HG02610 (cell line): ENCODE measurements around the gene SLA2.
"Not testable (repeated sequence)": the region's sequence is repeated elsewhere in the genome, so short reads cannot be mapped to it uniquely, and the experiment has no call there.

Experiments used
- ATAC-seq: cut with Tn5 transposase; IDR thresholded peaks from one replicate; pipeline ENCODE4 v1.9.1; 2021; ENCODE audit warnings: mild to moderate bottlenecking, moderate library complexity; ENCODE audit not compliant: unreplicated experiment

SLA2 gene

GRCh38 chr20:36611625-36612024, 34.4 kb downstream of the SLA2 start:
- no peak for ATAC-seq

GRCh38 chr20:36608388-36608728, 37.6 kb downstream of the SLA2 start:
- ATAC-seq: not testable (repeated sequence)

DNA sequence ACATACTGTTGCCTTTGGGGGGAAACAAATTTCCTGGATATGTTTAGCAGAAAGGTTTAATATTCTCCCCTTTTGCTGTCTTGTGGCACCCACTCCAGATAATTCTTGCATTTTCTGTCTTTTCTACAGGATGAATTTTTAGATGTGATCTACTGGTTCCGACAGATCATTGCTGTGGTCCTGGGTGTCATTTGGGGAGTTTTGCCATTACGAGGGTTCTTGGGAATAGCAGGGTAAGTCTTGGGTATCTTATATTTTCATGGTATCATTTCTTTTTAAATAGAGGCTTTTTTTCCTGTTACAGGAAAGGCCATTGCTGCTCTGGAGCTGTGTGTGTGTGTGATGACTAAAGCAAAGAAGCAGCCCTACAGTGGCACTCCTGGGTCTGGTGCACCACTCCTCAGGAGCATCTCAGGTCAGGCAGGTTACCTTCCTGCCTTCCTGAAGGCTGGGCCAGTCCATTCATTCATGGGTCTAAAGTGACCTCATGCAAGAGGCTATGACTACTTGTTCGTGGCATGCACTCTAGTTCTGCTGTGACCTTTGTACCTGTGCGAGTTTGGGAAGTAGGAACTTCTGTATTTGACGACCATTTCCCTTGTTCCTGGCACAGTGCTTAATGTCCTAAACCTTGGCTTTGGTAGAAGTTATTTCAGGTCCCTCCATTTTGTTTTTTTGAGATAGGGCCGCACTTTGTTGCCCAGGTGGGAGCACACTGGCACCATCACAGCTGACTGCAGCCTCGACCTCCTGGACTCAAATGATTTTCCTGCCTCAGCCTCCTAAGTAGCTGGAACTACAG, 38.2 kb downstream of the SLA2 start:
- ATAC-seq: no peak

DNA sequence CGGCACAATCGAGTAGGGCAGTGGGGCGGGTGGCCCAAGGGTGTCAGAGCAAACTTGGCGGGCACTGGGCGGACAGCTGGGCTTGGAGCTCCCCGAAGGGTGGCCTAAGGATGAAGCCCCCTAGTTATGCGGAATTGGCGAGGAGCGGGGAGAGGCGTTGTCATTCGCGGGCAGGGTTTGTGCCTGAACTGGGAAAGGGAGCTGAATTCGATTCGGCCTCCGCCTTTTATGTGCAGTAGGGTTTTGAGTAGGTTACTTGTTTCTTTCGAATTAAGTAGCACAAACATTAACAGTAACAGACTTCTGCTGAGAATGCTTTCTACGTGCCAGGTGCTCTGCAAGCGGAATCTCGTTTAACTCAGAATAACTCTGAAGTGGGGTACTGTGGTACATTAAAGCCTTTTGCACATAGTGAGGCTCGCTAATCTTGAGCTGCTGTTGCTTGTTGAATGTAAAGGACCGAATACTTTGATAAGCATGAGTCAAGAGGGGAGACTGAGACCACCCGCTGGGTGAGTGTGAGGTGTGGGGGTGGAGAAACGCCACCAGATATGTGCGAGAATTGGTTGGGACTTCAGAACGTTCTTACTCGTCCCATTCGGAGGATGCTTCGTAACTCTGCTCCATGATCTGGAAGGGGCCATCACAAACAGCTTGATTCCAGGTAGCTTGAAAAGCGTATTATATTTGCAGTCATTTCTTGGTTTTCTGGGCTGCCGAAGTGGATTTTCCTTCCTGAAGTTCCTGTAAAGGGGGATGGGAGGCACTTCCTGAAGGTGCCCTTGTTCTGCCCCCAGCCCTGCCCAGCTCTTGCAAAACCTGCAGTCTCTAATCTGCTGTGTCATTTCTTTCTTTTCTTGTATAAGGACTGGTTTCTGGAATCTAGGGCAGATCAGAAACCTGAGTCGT, 39.6 kb downstream of the SLA2 start:
- no peak for ATAC-seq

DNA sequence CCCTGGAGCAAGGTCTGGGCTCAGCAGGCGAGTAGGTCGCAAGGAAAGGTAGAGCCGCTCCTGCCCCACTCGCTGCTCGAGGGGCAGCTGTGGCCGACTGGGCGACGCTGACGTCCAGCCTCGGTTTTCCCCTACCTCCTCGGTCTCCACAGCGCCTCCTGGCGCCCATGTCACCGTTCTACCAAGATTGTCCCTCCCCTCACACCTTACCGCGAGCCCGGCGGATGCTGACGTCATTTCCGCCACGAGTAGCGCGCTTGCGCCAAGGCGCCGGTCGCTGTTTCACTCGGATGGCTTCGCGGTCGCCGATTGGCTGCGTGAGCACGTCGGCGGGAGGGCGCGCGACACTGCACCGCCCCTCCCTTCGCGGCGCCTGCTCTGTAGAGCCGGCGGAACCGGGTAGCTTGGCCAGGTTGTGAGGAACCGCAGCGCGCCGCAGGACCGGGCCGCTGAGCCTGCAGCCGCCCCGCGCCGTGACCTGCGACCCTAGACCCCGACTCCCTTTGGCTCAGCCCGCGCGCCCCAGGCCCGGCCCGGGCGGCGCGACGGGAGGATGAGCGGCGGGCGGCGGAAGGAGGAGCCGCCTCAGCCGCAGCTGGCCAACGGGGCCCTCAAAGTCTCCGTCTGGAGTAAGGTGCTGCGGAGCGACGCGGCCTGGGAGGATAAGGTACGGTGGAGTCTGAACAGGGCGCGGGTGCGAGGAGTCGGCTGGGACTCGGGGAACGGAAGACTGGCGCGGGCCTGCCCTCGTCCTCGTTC, 40.4 kb downstream of the SLA2 start, which contains the start of gene RAB5IF:
TSS of gene RAB5IF (plus strand) at position 381 of the 759 bp plus-strand sequence. CDS start at position 554, 173 bp downstream.
- ATAC-seq: peak; percentile 87

DNA sequence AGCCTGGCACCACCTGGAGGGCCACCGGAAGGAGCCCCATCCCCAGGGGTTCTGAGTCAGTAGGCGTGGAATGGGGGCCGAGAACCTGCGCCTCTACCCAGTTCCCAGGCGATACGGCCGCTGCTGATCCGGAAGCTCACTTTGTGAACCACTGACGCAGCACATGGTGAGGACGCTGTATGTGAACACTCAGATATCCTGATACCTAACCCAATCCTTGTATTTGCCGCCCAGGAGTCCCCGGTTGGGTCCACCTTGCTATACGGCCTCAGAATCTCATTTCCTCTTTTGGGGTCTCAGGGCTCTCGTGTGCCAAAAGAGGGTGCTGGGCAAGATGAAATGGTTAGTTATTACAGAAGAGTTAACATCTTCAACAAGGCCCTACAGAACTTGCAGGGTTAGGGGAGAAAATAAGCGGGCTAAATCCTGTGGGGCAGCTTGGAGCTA, 41.0 kb downstream of the SLA2 start:
- ATAC-seq: peak; percentile 27

DNA sequence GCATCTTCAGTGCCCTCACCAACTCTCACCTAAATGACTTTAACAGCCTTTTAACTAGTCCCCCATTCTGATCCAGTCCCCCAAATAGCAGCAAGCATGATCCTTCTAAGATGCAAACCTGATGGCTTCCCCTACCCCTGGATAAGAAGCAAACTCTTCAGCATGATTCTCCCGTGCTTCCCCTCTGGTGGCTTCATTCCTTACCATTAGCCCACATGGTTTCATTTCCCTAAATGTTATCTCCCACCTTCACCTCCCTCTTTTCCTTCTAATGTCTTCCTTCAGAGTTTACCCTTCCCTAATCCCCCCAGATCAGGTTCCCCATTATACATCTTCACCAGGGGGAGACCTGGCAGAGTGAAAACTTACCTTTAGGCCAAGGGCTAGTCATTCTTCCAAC, 44.5 kb downstream of the SLA2 start:
- no peak for ATAC-seq

DNA sequence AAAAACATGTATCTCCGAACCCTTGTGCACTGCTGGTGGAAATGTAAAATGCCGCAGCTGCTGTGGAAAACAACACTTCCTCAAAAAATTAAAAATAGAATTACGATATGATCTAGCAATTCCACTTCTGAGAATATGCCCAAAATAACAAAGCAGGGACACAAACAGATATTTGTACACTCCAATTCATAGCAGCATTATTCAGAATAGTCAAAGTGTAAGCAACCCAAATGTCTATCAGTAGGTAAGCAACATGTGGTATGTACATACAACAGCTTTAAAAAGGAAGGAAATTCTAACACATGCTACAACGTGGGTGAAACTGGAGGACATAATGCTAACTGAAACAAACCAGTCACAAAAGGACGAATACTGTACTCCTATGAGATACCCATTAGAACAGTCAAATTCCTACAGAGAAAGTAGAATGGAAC, 46.1 kb downstream of the SLA2 start:
- ATAC-seq: no peak

DNA sequence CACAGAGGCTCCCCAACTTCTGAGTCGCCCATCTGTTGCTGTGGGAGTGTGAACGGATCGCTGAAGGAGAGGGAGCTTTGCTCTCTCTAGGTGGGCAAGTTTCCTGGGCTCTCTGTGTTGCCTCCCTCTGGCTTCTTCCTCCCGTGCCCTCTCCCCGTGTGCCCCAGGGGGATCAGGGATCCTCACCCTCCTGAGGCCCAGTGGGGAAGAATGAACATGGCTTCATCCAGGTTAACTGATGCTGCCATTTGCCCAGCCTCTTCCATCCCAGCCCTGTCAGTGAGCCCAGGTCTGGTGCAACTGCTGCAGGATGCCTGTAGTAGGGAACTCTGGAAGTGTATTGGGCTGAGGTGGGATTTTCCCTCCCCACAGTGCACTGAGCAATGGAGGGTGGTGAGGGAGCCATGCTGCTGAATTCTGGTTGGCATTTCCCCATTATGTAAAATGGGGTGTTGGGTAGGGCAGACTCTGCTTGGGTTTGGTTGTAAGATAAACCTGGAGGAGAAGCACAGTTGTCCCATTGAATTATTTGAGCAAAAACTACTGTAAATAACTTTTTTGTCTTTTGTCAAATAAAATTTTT, 52.6 kb downstream of the SLA2 start:
- ATAC-seq: no peak

DNA sequence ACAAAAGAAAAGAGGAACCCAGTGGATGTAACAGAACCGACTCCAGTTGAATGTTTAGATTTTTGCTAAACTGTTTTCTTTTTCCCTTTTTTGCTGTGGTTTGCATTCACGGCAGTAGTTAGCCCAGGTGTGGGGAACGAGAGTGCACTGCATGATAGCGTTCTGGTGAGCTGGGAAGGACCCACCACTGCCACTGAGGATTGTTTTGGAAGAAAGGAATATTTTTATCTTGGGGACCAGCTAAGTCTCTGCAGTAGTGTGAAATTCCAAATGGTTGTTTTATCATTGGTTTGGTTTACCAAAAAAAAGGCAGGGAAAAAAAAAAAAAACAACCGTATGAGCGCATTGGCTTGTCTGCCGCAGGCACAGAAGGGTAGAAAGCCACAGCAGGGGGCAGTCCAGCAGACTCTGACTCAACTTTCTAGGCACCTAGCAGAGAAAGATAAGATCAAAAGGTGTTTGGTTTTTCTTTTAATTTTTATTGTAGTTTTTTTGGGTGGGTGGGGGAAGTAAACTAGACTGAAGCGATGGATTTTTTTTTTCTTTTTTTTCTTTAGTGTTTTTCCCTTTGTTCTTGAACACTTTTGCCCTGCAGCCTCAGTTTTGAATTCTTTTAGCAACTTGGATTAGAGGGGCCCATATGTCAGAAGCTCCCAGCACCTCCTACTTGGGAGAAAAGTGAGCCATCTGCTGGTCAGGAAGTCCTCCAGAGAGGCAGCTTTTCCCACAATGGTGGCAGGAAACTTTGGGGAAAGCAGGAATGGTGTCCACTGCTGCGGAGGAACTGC, 53.9 kb downstream of the SLA2 start:
- ATAC-seq: no peak

DNA sequence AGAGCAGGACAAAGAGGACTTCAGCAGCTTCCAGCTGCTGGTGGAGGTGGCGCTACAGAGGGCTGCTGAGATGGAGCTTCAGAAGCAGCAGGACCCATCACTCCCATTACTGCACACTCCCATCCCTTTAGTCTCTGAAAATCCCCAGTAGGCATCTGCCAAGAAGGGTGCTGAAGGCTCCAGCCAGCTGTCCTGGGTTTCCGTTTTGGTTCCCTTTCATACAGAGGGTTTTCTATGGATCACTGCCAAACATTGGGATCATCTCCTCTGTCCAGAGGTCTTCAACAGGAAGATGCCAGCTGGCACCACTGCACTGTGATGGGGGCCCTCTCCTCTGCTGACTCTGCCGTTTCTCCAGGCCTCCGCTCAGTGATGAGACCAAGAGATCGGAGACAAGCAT, 54.7 kb downstream of the SLA2 start:
- no peak for ATAC-seq

DNA sequence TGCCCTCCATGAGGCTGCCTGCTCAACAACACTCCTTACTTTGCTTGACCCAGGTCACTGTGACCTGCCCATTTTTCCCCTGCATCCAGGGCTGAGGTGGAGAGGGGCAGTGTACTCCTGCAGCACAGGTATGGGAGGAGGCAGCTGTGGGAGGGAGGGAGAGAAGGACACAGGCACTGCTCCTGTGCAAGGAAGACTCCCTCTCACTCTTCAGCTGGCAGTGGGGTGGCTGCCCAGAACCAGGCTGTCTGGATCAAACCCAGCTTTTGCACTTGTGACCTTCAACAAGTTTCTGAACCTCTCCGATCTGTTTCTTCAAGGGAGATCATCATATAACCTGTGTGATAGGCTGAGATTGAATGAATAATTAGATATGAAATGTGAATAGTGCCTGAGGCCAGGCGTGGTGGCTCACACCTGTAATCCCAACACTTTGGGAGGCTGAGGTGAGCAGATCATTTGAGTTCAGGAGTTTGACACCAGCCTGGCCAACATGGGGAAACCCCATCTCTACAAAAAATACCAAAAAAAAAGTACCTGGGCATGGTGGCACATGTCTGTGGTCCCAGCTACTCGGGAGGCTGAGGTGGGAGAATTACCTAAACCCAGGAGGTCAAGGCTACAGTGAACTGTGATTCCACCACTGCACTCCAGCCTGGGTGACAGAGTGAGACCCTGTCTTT, 58.5 kb downstream of the SLA2 start:
- ATAC-seq: no peak

DNA sequence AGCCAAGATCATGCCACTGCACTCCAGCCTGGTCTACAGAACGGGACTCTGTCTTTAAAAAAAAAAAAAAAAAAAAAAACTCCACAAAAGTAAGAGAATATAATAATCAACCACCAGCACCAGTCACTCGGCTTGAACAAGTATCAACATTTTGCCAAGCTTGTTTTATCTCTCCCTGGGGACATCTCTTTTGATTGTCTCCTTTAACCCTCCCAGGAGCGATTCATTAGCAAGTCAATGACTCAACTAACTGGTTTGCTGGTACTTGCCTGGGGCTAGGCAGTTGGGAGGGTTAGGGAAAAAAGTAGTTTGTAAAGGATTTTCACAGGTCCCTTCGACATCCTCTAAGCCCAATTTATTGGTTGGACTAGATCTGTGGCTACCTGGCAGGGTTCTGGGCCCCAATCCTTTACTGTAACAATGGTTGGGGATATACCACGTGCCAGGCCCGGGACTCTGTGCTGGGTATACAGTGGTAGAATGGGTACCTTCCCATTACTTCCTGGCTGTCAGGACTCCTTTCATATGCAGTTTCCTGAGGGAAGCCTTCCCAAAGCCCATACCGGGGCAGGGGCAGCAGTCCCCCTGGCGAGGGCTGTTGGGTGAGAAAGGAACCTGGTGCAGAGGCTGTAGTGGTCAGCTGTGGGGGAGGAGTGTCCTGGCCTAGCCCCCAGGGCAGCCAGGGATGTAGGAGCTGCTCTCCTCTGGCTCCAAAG, 60.4 kb downstream of the SLA2 start:
- ATAC-seq: no peak

DNA sequence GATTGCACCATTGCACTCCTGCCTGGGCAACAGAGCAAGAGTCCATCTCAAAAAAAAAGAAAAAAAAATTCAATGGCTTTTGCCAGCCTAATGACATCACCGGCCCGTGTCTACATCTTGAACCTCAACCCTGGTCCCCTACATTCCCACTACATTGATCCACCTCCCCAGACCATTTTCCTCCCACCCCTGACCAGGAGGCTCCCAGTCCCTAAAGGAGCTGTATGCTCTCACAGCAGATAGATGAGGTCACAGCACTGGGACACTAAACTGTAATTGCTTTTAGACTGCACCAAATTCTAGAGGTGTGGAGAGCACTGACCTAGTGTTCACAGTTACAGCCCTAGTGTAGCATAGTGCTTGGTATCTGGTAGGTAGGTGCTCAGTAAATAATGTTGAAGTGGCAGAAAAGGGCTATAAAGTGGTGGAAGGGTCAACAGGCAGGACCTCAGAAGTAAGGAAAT, 61.9 kb downstream of the SLA2 start:
- no peak for ATAC-seq

DNA sequence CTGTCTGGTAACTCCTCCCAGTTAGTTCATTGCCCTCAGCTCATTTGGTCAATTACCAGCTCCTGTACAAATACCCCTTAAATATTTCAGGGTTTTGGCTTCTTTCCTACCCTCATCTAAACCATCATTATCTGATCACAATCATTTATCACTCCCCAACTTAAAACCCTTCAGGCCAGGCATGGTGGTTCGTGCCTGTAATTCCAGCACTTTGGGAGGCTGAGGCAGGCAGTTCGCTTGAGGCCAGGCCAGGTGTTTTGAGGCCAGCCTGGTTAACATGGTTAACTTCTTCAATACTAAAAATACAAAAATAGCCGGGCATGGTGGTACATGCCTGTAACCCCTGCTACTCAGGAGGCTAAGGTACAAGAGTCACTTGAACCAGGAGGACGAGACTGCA, 63.2 kb downstream of the SLA2 start:
- ATAC-seq: no peak

GRCh38 chr20:36582322-36582721, 63.7 kb downstream of the SLA2 start:
- no peak for ATAC-seq

GRCh38 chr20:36579996-36580545, 65.9 kb downstream of the SLA2 start:
- no peak for ATAC-seq

DNA sequence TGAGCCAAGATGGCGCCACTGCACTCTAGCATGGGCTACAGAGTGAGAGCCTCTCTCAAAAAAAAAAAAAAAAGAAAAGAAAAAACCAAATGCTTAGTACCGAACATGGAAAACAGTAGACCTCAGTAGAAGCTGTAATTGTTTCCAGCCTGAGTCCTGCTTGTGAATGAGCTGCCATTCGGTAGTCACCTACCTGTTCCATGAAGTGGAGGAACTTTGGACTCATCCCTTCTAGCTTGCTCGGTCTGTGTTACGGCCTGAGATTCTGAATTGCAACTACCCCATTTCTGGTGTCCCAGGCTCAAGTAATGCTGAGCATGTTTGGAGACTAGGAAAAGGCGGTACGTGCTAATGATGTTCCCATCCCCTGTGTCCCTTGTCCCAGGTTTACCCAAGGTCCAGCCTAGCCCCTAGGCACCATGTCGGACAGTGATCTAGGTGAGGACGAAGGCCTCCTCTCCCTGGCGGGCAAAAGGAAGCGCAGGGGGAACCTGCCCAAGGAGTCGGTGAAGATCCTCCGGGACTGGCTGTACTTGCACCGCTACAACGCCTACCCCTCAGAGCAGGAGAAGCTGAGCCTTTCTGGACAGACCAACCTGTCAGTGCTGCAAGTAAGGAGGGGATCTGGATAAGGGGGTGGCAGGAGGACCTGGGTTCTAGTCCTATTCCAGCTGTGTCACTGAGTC, 67.5 kb downstream of the SLA2 start:
- no peak for ATAC-seq
